ENCODE measurements around the gene MRPL9. TPM values are rescaled to one million over a fixed set of nuclear protein-coding genes. Genes with fewer than 3 reads are reported as not detected.
"Not testable (repeated sequence)": the region's sequence is repeated elsewhere in the genome, so short reads cannot be mapped to it uniquely, and the experiment has no call there.

MRPL9 gene
- total RNA-seq, 1 experiment from 2014 or later, result 80.9 TPM

DNA sequence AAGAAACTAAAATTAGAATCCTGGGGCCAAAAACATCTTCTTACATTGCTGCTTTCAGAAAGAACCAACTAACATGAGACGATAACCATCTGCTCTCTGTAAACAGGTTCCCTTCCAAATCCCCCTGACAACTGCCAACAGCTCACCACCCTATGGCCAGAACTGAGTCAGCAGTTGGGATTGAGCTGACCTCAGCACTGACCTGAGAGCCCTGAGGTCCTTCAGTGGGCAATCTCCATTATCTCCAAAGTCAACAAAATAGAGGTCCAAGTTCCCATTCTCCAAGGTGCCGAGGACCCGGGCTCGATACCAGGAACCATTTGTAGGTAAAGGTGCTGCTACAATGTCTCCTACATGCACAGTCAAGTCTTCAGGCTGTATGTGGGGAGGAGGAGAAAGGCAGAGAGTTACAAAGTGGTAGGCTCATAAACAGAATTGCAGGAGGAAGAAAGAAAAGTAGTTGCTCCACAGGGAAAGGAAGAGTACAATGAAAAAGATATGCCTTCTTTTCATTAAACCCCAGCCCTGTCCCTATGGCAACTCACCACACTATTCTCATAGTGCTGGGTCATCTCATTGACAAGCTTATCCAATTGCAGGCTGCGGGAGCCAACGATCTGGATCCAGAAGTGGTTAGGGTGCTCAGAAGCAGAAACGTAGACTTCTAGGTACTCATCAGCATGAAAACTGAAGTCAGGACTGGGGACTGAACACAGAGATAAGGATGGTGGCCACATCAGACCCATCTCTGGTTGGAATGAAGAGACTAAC is 12.8 kb upstream of the MRPL9 start:
- POLR2A ChIA-PET (ENCODE audit: unreplicated experiment), result no interaction called here
- intact Hi-C loops (cut with micrococcal nuclease; ENCODE audit: unreplicated experiment), result no loop called here
- CTCF ChIA-PET, result no interaction called here

DNA sequence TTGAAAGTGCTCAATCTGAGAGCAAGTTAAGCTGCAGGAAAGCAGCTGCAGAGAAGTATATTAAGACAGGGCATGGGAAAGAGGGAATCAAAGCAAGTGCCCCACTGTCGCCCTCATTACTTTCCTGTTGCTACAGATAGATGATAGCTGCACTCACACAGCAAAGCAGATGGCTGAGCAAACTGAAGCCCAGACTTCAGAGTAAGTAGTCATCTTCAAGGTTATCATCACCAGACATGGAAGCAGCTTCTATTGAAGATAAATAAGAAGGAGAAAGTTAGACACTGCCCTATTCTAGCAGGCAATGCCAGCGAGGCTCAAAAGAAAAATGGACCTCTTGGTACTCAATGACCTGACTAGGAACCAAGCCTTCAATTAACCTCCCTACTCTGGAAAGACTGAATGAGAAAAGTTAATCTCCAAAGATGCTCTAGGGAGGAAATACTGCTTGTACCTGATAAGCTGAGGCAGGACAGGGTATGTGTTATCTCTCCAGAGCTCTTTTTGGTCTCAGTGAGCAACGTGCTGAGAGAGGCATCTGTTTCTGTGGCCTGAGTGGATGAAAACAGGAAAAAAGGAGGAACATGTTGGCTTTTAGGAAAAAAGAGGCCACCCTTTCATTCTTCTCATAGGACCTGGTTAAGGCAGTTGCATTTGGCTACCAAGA is 11.1 kb upstream of the MRPL9 start:
- Histone ChIP-seq H3K4me1 (replicated peaks; ENCODE audit: insufficient read depth) (peaks cover 15% of the 10 kb centered on the region), H3K9me2 (ENCODE audit: insufficient read depth) (no peaks in the 10 kb centered on the region), H3K4me2 (peak overlapping the region; percentile 42), H3K4me3 (no peak overlapping the region), H3K27me3 (ENCODE audit: insufficient read depth, low read depth) (no peaks in the 10 kb centered on the region), H3K79me2 (ENCODE audit: low read depth) (no peaks in the 10 kb centered on the region), H2AFZ (no peak overlapping the region), H3K36me3 (ENCODE audit: low read depth) (no peaks in the 10 kb centered on the region), H3K27ac (peak overlapping the region; percentile 56), H3F3A (ENCODE audit: insufficient read depth, low read depth) (peaks cover 4% of the 10 kb centered on the region; the same call in 1 of the 2 replicates), H4K20me1 (ENCODE audit: insufficient read depth) (no peaks in the 10 kb centered on the region), H3K9me3 (ENCODE audit: insufficient read depth, low read depth) (no peaks in the 10 kb centered on the region)
- POLR2A ChIA-PET (ENCODE audit: unreplicated experiment), result no interaction called here
- intact Hi-C loops (cut with micrococcal nuclease; ENCODE audit: unreplicated experiment), result no loop called here
- no peak for TF ChIP-seq EZH2 (IDR thresholded peaks at IDR 0.05; ENCODE audit: low read depth)
- TF ChIP-seq, protein P1, sequence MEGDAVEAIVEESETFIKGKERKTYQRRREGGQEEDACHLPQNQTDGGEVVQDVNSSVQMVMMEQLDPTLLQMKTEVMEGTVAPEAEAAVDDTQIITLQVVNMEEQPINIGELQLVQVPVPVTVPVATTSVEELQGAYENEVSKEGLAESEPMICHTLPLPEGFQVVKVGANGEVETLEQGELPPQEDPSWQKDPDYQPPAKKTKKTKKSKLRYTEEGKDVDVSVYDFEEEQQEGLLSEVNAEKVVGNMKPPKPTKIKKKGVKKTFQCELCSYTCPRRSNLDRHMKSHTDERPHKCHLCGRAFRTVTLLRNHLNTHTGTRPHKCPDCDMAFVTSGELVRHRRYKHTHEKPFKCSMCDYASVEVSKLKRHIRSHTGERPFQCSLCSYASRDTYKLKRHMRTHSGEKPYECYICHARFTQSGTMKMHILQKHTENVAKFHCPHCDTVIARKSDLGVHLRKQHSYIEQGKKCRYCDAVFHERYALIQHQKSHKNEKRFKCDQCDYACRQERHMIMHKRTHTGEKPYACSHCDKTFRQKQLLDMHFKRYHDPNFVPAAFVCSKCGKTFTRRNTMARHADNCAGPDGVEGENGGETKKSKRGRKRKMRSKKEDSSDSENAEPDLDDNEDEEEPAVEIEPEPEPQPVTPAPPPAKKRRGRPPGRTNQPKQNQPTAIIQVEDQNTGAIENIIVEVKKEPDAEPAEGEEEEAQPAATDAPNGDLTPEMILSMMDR (conservative IDR thresholded peaks at IDR 0.05), result no peak
- CTCF ChIA-PET, result no interaction called here
- no TSS peak for BruUV-seq (replicated peaks)
- no peak for DNase-seq

More for the DNA sequence above, 12.8 kb upstream of the MRPL9 start:
- no peak for DNase-seq
- Histone ChIP-seq H3F3A (ENCODE audit: insufficient read depth, low read depth) (peaks cover 4% of the 10 kb centered on the region; the same call in 1 of the 2 replicates), H2AFZ (no peak overlapping the region), H3K27me3 (ENCODE audit: insufficient read depth, low read depth) (no peaks in the 10 kb centered on the region), H3K9me3 (ENCODE audit: insufficient read depth, low read depth) (no peaks in the 10 kb centered on the region), H4K20me1 (ENCODE audit: insufficient read depth) (no peaks in the 10 kb centered on the region), H3K9me2 (ENCODE audit: insufficient read depth) (no peaks in the 10 kb centered on the region), H3K4me2 (no peak overlapping the region), H3K4me3 (no peak overlapping the region), H3K36me3 (ENCODE audit: low read depth) (no peaks in the 10 kb centered on the region), H3K79me2 (ENCODE audit: low read depth) (no peaks in the 10 kb centered on the region), H3K4me1 (replicated peaks; ENCODE audit: insufficient read depth) (peaks cover 15% of the 10 kb centered on the region), H3K27ac (no peak overlapping the region)
- TF ChIP-seq, protein P1 (conservative IDR thresholded peaks at IDR 0.05), result no peak
- no peak for TF ChIP-seq EZH2 (IDR thresholded peaks at IDR 0.05; ENCODE audit: low read depth)
- BruUV-seq (replicated peaks), result no TSS peak

DNA sequence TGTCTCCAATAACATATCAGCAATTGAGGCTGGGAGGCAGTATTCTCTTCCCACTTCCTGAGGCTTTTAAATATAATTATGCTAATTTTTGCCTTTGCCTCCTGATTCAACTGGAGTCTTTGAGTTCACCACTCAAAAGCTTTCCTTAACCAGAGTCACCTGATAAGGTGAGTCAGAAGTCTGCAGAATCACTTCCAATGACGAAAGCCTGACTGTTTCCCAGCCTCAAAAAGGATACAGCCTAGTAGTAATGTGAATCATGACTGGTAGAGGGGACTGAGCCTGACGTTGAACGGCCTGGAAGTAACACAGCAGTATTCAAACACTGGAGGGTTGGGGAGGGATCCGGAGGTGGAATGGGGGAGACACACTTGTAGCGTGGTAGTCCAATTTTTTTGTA is 10.4 kb upstream of the MRPL9 start:
- POLR2A ChIA-PET (ENCODE audit: unreplicated experiment), result no interaction called here
- no peaks in the 10 kb centered on the region for H3K9me3 ChIP-seq (ENCODE audit: insufficient read depth, low read depth)
- H4K20me1 ChIP-seq (ENCODE audit: insufficient read depth), result no peaks in the 10 kb centered on the region
- no peaks in the 10 kb centered on the region for H3K27me3 ChIP-seq (ENCODE audit: insufficient read depth, low read depth)
- peaks cover 4% of the 10 kb centered on the region; the same call in 1 of the 2 replicates for H3F3A ChIP-seq (ENCODE audit: insufficient read depth, low read depth)
- no peaks in the 10 kb centered on the region for H3K79me2 ChIP-seq (ENCODE audit: low read depth)
- intact Hi-C loops (cut with micrococcal nuclease; ENCODE audit: unreplicated experiment), result no loop called here
- DNase-seq, result peak; percentile 20 to 83
- H3K27ac ChIP-seq, result peak overlapping the region; percentile 56
- H2AFZ ChIP-seq, result no peak overlapping the region
- CTCF ChIA-PET, result no interaction called here
- no peaks in the 10 kb centered on the region for H3K36me3 ChIP-seq (ENCODE audit: low read depth)
- peaks cover 15% of the 10 kb centered on the region for H3K4me1 ChIP-seq (replicated peaks; ENCODE audit: insufficient read depth)
- no peak overlapping the region for H3K4me3 ChIP-seq
- no peak for TF ChIP-seq EZH2 (IDR thresholded peaks at IDR 0.05; ENCODE audit: low read depth)
- TF ChIP-seq, protein P1 (conservative IDR thresholded peaks at IDR 0.05), result no peak
- no TSS peak for BruUV-seq (replicated peaks)
- no peaks in the 10 kb centered on the region for H3K9me2 ChIP-seq (ENCODE audit: insufficient read depth)
- H3K4me2 ChIP-seq, result peak overlapping the region; percentile 42

DNA sequence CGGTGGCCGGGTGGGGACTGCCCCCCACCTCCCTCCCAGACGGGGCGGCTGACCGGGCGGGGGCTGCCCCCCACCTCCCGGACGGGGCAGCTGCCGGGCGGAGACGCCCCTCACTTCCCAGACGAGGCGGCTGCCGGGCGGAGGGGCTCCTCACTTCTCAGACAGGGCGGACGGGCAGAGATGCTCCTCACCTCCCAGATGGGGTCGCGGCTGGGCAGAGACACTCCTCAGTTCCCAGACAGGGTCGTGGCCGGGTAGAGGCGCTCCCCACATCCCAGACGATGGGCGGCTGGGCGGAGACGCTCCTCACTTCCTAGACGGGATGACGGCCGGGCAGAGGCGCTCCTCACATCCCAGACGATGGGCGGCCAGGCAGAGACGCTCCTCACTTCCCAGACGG is 6.0 kb upstream of the MRPL9 start:
- H3K27ac ChIP-seq; H3K9me2 ChIP-seq (ENCODE audit: insufficient read depth); H3K27me3 ChIP-seq (ENCODE audit: insufficient read depth, low read depth); DNase-seq; H2AFZ ChIP-seq; H3K36me3 ChIP-seq (ENCODE audit: low read depth); H3K4me3 ChIP-seq; H3K9me3 ChIP-seq (ENCODE audit: insufficient read depth, low read depth); H4K20me1 ChIP-seq (ENCODE audit: insufficient read depth); H3K4me2 ChIP-seq; POLR2A ChIA-PET (ENCODE audit: unreplicated experiment); CTCF ChIA-PET; H3K79me2 ChIP-seq (ENCODE audit: low read depth); BruUV-seq (replicated peaks): not testable (repeated sequence)
- Histone ChIP-seq H3F3A (ENCODE audit: insufficient read depth, low read depth) (peaks cover 12% of the 10 kb centered on the region; the same call in 1 of the 2 replicates), H3K4me1 (replicated peaks; ENCODE audit: insufficient read depth) (peaks cover 36% of the 10 kb centered on the region)
- intact Hi-C loops (cut with micrococcal nuclease; ENCODE audit: unreplicated experiment), result loop anchor here (10.0 kb wide), 1 partner anchor 236 kb away; no protein-coding TSS in a partner anchor

Data from PC-9 (cell line).